ENCODE measurements around the gene TMEM161B. TPM values are rescaled to one million over a fixed set of nuclear protein-coding genes. Genes with fewer than 3 reads are reported as not detected.

The TMEM161B gene
- total RNA-seq, 5 donors from 2014 or later (not counting 1 experiment from before 2014, with no cell fraction given), result 24.4 to 28.9 (median 28.2) TPM

DNA sequence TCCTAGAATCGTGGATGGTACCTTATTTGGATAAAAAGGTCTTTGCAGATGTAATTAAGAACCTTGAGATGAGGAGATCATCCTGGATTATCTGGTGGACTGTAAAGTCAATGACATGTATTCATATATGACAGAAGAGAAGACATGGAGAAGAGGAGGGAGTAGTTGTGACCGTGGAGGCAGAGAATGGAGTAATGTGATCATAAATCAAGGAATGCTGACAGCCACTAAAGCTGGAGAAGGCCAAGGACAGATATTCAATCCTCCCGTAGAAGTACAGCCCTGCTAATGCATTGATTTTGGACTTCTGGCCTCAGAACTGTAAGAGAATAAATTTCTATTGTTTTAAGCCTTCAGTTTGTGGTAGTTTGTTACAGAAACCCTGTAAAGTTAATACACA lies 18.7 kb upstream of the TMEM161B start:
- Mint-ChIP-seq H3K9me3 (no peaks in the 10 kb centered on the region), H3K36me3 (peaks cover 50% of the 10 kb centered on the region), H3K27ac (no peak overlapping the region), H3K27me3 (no peaks in the 10 kb centered on the region), H3K4me1 (no peaks in the 10 kb centered on the region), H3K4me3 (no peak overlapping the region)
- 100% methylated on average over 1 of the region's 3 CpGs for WGBS (ENCODE audit: insufficient coverage)
- DNase-seq, result no peak
- no peaks in the 10 kb centered on the region for H3K9me3 ChIP-seq
- no peaks in the 10 kb centered on the region for H3K27me3 ChIP-seq (replicated peaks in 1 of 2; ENCODE audit: control insufficient read depth in 2 of 2, extremely low read depth in 1 of 2, insufficient read depth in 2 of 2, low read length in 1 of 2)
- ATAC-seq (replicated peaks in 1 of 4), result no peak
- peaks cover 0 to 6% of the 10 kb centered on the region in 2 donors for H3K36me3 ChIP-seq (ENCODE audit: control insufficient read depth in 2 of 2, extremely low read depth in 1 of 2, insufficient read depth in 1 of 2, low read length in 1 of 2)
- CTCF ChIA-PET, result no interaction called here
- H3K4me1 ChIP-seq (ENCODE audit: control insufficient read depth in 1 of 2, extremely low read depth in 1 of 2, insufficient read depth in 2 of 2, low read length in 2 of 2), result no peaks in the 10 kb centered on the region
- POLR2A ChIA-PET, result no interaction called here
- H3K4me3 ChIP-seq (ENCODE audit: control insufficient read depth in 1 of 2, extremely low read depth in 1 of 2, low read length in 1 of 2), result no peak overlapping the region
- no peak overlapping the region for H3K27ac ChIP-seq (ENCODE audit: low read length)

DNA sequence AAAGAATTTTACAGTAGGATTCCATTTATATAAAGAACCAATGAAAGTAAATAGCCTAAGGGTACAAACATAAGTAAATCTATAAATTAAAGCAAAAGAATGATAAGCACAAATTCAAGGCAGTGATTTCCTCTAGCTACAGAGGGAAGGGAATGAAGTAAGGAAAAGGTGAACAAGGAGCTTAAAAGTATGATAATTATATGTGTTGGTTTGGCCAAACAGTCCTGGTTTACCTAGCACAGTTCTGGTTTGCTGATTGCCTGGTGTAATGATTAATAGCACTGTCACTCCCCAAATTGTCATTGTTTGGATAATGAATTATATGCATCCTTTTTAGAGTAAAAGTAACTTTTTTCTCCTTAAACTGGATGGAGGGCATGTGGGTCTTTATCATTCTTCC lies 15.0 kb upstream of the TMEM161B start:
- DNase-seq (no peak), ATAC-seq (replicated peaks in 1 of 4) (no peak)
- no peaks in the 10 kb centered on the region for H3K4me1 ChIP-seq (ENCODE audit: control insufficient read depth in 1 of 2, extremely low read depth in 1 of 2, insufficient read depth in 2 of 2, low read length in 2 of 2)
- Mint-ChIP-seq H3K4me3 (no peak overlapping the region), H3K27ac (no peak overlapping the region), H3K9me3 (no peaks in the 10 kb centered on the region), H3K36me3 (peaks cover 36% of the 10 kb centered on the region), H3K4me1 (no peaks in the 10 kb centered on the region), H3K27me3 (no peaks in the 10 kb centered on the region)
- H3K9me3 ChIP-seq, result no peaks in the 10 kb centered on the region
- ChIA-PET POLR2A (no interaction called here), CTCF (no interaction called here)
- peaks cover 0 to 4% of the 10 kb centered on the region in 2 donors for H3K36me3 ChIP-seq (ENCODE audit: control insufficient read depth in 2 of 2, extremely low read depth in 1 of 2, insufficient read depth in 1 of 2, low read length in 1 of 2)
- H3K4me3 ChIP-seq (ENCODE audit: control insufficient read depth in 1 of 2, extremely low read depth in 1 of 2, low read length in 1 of 2), result no peak overlapping the region
- no peaks in the 10 kb centered on the region for H3K27me3 ChIP-seq (replicated peaks in 1 of 2; ENCODE audit: control insufficient read depth in 2 of 2, extremely low read depth in 1 of 2, insufficient read depth in 2 of 2, low read length in 1 of 2)
- no peak overlapping the region for H3K27ac ChIP-seq (ENCODE audit: low read length)

GRCh38 chr5:88281322-88281721 lies 12.7 kb upstream of the TMEM161B start:
- Mint-ChIP-seq H3K9me3 (no peaks in the 10 kb centered on the region), H3K36me3 (peaks cover 25% of the 10 kb centered on the region), H3K4me3 (no peak overlapping the region), H3K4me1 (no peaks in the 10 kb centered on the region), H3K27me3 (no peaks in the 10 kb centered on the region), H3K27ac (no peak overlapping the region)
- no peaks in the 10 kb centered on the region for H3K4me1 ChIP-seq (ENCODE audit: control insufficient read depth in 1 of 2, extremely low read depth in 1 of 2, insufficient read depth in 2 of 2, low read length in 2 of 2)
- no peak overlapping the region for H3K4me3 ChIP-seq (ENCODE audit: control insufficient read depth in 1 of 2, extremely low read depth in 1 of 2, low read length in 1 of 2)
- no peaks in the 10 kb centered on the region for H3K9me3 ChIP-seq
- ATAC-seq (replicated peaks in 1 of 4) (no peak), DNase-seq (no peak)
- no peak overlapping the region for H3K27ac ChIP-seq (ENCODE audit: low read length)
- ChIA-PET CTCF (no interaction called here), POLR2A (no interaction called here)
- 100% methylated on average over 1 of the region's 3 CpGs for WGBS (ENCODE audit: insufficient coverage)
- H3K36me3 ChIP-seq (ENCODE audit: control insufficient read depth in 2 of 2, extremely low read depth in 1 of 2, insufficient read depth in 1 of 2, low read length in 1 of 2), result no peaks in the 10 kb centered on the region
- no peaks in the 10 kb centered on the region for H3K27me3 ChIP-seq (replicated peaks in 1 of 2; ENCODE audit: control insufficient read depth in 2 of 2, extremely low read depth in 1 of 2, insufficient read depth in 2 of 2, low read length in 1 of 2)

GRCh38 chr5:88279584-88279983 lies 10.9 kb upstream of the TMEM161B start:
- H3K4me3 Mint-ChIP-seq, result no peak overlapping the region
- Histone ChIP-seq H3K4me1 (ENCODE audit: control insufficient read depth in 1 of 2, extremely low read depth in 1 of 2, insufficient read depth in 2 of 2, low read length in 2 of 2) (no peaks in the 10 kb centered on the region), H3K36me3 (ENCODE audit: control insufficient read depth in 2 of 2, extremely low read depth in 1 of 2, insufficient read depth in 1 of 2, low read length in 1 of 2) (peaks cover 0 to under 1% of the 10 kb centered on the region in 2 donors), H3K9me3 (no peaks in the 10 kb centered on the region), H3K27me3 (replicated peaks in 1 of 2; ENCODE audit: control insufficient read depth in 2 of 2, extremely low read depth in 1 of 2, insufficient read depth in 2 of 2, low read length in 1 of 2) (no peaks in the 10 kb centered on the region), H3K27ac (ENCODE audit: low read length) (no peak overlapping the region), H3K4me3 (ENCODE audit: control insufficient read depth in 1 of 2, extremely low read depth in 1 of 2, low read length in 1 of 2) (no peak overlapping the region)
- POLR2A ChIA-PET, result no interaction called here
- peaks cover 6 to 7% (median 7%) of the 10 kb centered on the region in 3 donors for H3K4me1 Mint-ChIP-seq
- no peaks in the 10 kb centered on the region for H3K9me3 Mint-ChIP-seq
- no peaks in the 10 kb centered on the region for H3K27me3 Mint-ChIP-seq
- CTCF ChIA-PET, result no interaction called here
- no peak for DNase-seq
- WGBS (ENCODE audit: insufficient coverage), result no CpG with 5 or more reads among the region's 1 CpG
- no peak overlapping the region for H3K27ac Mint-ChIP-seq
- ATAC-seq (replicated peaks in 1 of 4), result no peak
- peaks cover 35% of the 10 kb centered on the region for H3K36me3 Mint-ChIP-seq

GRCh38 chr5:88276378-88276777 lies 7.7 kb upstream of the TMEM161B start:
- no peak for DNase-seq
- ATAC-seq (replicated peaks in 1 of 4), result no peak
- peaks cover 0 to 10% of the 10 kb centered on the region in 2 donors for H3K36me3 ChIP-seq (ENCODE audit: control insufficient read depth in 2 of 2, extremely low read depth in 1 of 2, insufficient read depth in 1 of 2, low read length in 1 of 2)
- peaks cover 45% of the 10 kb centered on the region for H3K36me3 Mint-ChIP-seq
- H3K4me1 ChIP-seq (ENCODE audit: control insufficient read depth in 1 of 2, extremely low read depth in 1 of 2, insufficient read depth in 2 of 2, low read length in 2 of 2), result peaks cover 0 to 2% of the 10 kb centered on the region in 2 experiments
- no peaks in the 10 kb centered on the region for H3K27me3 ChIP-seq (replicated peaks in 1 of 2; ENCODE audit: control insufficient read depth in 2 of 2, extremely low read depth in 1 of 2, insufficient read depth in 2 of 2, low read length in 1 of 2)
- H3K27ac ChIP-seq (ENCODE audit: low read length), result no peak overlapping the region
- no peak overlapping the region for H3K4me3 Mint-ChIP-seq
- WGBS (ENCODE audit: insufficient coverage), result no CpG with 5 or more reads among the region's 1 CpG
- H3K27me3 Mint-ChIP-seq, result no peaks in the 10 kb centered on the region
- H3K9me3 ChIP-seq, result no peaks in the 10 kb centered on the region
- POLR2A ChIA-PET, result no interaction called here
- H3K9me3 Mint-ChIP-seq, result no peaks in the 10 kb centered on the region
- peaks cover 8 to 21% (median 20%) of the 10 kb centered on the region in 3 donors for H3K4me1 Mint-ChIP-seq
- no peak overlapping the region for H3K4me3 ChIP-seq (ENCODE audit: control insufficient read depth in 1 of 2, extremely low read depth in 1 of 2, low read length in 1 of 2)
- CTCF ChIA-PET, result no interaction called here
- no peak overlapping the region for H3K27ac Mint-ChIP-seq

DNA sequence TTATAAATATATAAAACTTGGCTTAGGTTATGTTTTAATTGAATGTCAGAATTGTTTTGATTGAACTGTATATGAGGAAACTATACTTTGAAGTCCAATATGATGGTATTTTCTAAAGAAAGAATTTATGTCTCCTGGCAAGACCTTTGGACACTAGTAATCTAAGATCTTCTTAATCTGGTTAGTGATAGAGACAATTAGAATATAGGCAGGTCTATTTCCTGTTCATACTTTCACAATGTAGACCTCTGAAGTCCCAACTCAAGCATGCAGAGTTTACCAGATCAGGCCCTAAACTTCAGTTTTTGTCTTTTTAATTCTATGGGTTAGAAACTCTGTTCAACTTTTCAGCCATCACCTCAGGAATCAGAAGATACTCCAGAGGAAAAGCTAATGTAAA lies 6.9 kb upstream of the TMEM161B start:
- H3K27ac ChIP-seq (ENCODE audit: low read length), result no peak overlapping the region
- no peak overlapping the region for H3K4me3 Mint-ChIP-seq
- H3K4me1 Mint-ChIP-seq, result peaks cover 16 to 28% (median 28%) of the 10 kb centered on the region in 3 donors
- no peaks in the 10 kb centered on the region for H3K27me3 Mint-ChIP-seq
- peaks cover 3 to 5% of the 10 kb centered on the region in 2 experiments for H3K4me1 ChIP-seq (ENCODE audit: control insufficient read depth in 1 of 2, extremely low read depth in 1 of 2, insufficient read depth in 2 of 2, low read length in 2 of 2)
- CTCF ChIA-PET, result no interaction called here
- ATAC-seq (replicated peaks in 1 of 4) (no peak), DNase-seq (no peak)
- H3K9me3 Mint-ChIP-seq, result no peaks in the 10 kb centered on the region
- H3K27ac Mint-ChIP-seq, result no peak overlapping the region
- no peaks in the 10 kb centered on the region for H3K27me3 ChIP-seq (replicated peaks in 1 of 2; ENCODE audit: control insufficient read depth in 2 of 2, extremely low read depth in 1 of 2, insufficient read depth in 2 of 2, low read length in 1 of 2)
- H3K36me3 ChIP-seq (ENCODE audit: control insufficient read depth in 2 of 2, extremely low read depth in 1 of 2, insufficient read depth in 1 of 2, low read length in 1 of 2), result peaks cover 0 to 10% of the 10 kb centered on the region in 2 donors
- no peaks in the 10 kb centered on the region for H3K9me3 ChIP-seq
- peaks cover 45% of the 10 kb centered on the region for H3K36me3 Mint-ChIP-seq
- no peak overlapping the region for H3K4me3 ChIP-seq (ENCODE audit: control insufficient read depth in 1 of 2, extremely low read depth in 1 of 2, low read length in 1 of 2)
- POLR2A ChIA-PET, result interaction anchor here in 1 of 2 donors (0.7 kb wide), 1 partner anchor 24 kb away, joined by 3 read pairs; no protein-coding TSS in a partner anchor

DNA sequence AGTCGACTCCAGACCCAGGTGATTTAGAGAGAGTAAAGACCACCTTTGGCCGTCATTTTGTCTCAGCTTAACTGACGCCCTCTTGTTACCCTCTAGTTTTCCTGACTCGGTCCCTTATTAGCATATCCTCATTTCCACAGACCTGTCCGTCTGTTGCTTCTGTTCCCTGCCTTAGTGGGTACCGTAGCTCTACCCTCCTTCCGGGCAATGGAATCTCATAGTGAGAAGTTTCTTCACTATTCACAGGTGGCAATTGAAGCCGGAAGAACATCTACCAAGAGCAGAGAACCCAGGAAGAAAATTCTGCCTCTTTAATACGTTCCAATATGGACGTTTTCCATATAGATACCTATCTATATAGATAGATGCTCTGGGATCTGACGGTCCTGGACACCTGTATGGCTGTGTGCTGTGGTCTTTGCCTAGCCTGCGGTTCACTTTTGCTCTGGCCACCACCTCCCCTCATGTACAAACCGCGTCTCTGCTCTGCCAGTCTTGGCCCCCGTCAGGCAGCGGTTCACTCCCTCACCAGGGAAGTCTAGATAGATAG lies 652 bp upstream of the TMEM161B start:
- no peaks in the 10 kb centered on the region for H3K27me3 ChIP-seq (replicated peaks in 1 of 2; ENCODE audit: control insufficient read depth in 2 of 2, extremely low read depth in 1 of 2, insufficient read depth in 2 of 2, low read length in 1 of 2)
- Mint-ChIP-seq H3K9me3 (peaks cover 0 to 3% (median 0%) of the 10 kb centered on the region in 3 donors), H3K4me3 (peak overlapping the region; percentile 100), H3K27ac (peak overlapping the region; percentile 95 to 99), H3K27me3 (no peaks in the 10 kb centered on the region), H3K36me3 (peaks cover 49% of the 10 kb centered on the region), H3K4me1 (peaks cover 53 to 74% (median 67%) of the 10 kb centered on the region in 3 donors)
- no peaks in the 10 kb centered on the region for H3K9me3 ChIP-seq
- DNase-seq, result peak in 21 of 35 experiments; percentile 0 to 25 (median 6)
- peak; percentile 12 to 18 (median 15) for ATAC-seq (replicated peaks in 1 of 4)
- peaks cover 0 to 11% of the 10 kb centered on the region in 2 donors for H3K36me3 ChIP-seq (ENCODE audit: control insufficient read depth in 2 of 2, extremely low read depth in 1 of 2, insufficient read depth in 1 of 2, low read length in 1 of 2)
- peak overlapping the region; percentile 84 to 99 for H3K4me3 ChIP-seq (ENCODE audit: control insufficient read depth in 1 of 2, extremely low read depth in 1 of 2, low read length in 1 of 2)
- H3K4me1 ChIP-seq (ENCODE audit: control insufficient read depth in 1 of 2, extremely low read depth in 1 of 2, insufficient read depth in 2 of 2, low read length in 2 of 2), result peaks cover 22 to 25% of the 10 kb centered on the region in 2 experiments
- WGBS (ENCODE audit: insufficient coverage), result 0% methylated on average over 4 of the region's 16 CpGs
- peak overlapping the region; percentile 97 for H3K27ac ChIP-seq (ENCODE audit: low read length)
- ChIA-PET POLR2A (interaction anchor here in 1 of 2 donors (0.7 kb wide), 1 partner anchor 870 kb away, joined by 3 read pairs; no protein-coding TSS in a partner anchor), CTCF (no interaction called here)
